ENCODE measurements around the gene PDCD11. TPM values are rescaled to one million over a fixed set of nuclear protein-coding genes. Genes with fewer than 3 reads are reported as not detected.
"Not testable (repeated sequence)": the region's sequence is repeated elsewhere in the genome, so short reads cannot be mapped to it uniquely, and the experiment has no call there.

Gene PDCD11, protein sequence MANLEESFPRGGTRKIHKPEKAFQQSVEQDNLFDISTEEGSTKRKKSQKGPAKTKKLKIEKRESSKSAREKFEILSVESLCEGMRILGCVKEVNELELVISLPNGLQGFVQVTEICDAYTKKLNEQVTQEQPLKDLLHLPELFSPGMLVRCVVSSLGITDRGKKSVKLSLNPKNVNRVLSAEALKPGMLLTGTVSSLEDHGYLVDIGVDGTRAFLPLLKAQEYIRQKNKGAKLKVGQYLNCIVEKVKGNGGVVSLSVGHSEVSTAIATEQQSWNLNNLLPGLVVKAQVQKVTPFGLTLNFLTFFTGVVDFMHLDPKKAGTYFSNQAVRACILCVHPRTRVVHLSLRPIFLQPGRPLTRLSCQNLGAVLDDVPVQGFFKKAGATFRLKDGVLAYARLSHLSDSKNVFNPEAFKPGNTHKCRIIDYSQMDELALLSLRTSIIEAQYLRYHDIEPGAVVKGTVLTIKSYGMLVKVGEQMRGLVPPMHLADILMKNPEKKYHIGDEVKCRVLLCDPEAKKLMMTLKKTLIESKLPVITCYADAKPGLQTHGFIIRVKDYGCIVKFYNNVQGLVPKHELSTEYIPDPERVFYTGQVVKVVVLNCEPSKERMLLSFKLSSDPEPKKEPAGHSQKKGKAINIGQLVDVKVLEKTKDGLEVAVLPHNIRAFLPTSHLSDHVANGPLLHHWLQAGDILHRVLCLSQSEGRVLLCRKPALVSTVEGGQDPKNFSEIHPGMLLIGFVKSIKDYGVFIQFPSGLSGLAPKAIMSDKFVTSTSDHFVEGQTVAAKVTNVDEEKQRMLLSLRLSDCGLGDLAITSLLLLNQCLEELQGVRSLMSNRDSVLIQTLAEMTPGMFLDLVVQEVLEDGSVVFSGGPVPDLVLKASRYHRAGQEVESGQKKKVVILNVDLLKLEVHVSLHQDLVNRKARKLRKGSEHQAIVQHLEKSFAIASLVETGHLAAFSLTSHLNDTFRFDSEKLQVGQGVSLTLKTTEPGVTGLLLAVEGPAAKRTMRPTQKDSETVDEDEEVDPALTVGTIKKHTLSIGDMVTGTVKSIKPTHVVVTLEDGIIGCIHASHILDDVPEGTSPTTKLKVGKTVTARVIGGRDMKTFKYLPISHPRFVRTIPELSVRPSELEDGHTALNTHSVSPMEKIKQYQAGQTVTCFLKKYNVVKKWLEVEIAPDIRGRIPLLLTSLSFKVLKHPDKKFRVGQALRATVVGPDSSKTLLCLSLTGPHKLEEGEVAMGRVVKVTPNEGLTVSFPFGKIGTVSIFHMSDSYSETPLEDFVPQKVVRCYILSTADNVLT (N-terminal part only)
- total RNA-seq: 10 to 100 TPM; 11.6 to 42.1 (median 19.0) TPM

DNA sequence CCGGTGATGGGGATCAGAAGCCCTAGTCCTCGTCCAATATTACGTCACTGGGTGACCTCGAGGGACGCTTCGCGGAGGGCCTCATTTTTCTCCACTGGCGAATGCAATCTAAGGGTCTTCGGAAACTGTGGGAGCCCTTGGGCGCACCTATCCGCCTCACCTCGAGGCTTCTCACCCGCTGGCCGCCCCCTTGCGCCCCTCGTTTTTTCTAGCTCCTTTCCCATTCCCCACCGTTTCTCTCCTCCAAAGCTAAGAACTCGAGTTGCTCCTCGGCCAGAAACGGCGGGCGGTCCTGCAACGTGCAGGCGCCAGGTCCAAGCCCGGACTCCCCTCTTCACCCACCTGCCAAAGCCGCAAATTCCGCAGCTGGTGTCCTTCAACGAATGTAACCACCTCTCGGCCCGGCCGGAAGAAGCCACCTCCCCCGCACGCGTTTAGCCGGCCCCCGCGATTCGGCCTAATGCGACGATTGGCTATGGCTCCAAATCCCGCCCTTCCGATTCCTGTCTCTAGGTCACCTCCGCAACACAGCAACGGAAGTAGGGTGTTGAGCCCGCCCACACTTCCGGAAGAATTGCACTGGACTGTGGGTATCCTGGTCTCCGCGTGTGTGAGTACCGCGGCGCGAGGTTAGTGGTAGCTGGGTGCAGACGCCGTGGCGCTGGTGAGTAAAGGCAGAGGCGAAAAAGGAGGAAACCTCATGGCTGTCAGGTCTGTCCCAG lies at the start of gene PDCD11, which contains the start of gene ATP5MK:
PDCD11 (plus strand) TSS at position 560 of the 722 bp plus-strand sequence. CDS start 1,801 bp downstream, outside the sequence.
ATP5MK (minus strand) TSS at position 409 of the 722 bp plus-strand sequence. CDS start 4,018 bp downstream, outside the sequence.
- TF ChIP-seq, protein P1, sequence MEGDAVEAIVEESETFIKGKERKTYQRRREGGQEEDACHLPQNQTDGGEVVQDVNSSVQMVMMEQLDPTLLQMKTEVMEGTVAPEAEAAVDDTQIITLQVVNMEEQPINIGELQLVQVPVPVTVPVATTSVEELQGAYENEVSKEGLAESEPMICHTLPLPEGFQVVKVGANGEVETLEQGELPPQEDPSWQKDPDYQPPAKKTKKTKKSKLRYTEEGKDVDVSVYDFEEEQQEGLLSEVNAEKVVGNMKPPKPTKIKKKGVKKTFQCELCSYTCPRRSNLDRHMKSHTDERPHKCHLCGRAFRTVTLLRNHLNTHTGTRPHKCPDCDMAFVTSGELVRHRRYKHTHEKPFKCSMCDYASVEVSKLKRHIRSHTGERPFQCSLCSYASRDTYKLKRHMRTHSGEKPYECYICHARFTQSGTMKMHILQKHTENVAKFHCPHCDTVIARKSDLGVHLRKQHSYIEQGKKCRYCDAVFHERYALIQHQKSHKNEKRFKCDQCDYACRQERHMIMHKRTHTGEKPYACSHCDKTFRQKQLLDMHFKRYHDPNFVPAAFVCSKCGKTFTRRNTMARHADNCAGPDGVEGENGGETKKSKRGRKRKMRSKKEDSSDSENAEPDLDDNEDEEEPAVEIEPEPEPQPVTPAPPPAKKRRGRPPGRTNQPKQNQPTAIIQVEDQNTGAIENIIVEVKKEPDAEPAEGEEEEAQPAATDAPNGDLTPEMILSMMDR (IDR thresholded peaks at IDR 0.05): peak in 2 of 6 experiments; percentile 15 to 20
- TF ChIP-seq POLR2A (IDR thresholded peaks at IDR 0.05): peak; percentile 67 to 75

DNA sequence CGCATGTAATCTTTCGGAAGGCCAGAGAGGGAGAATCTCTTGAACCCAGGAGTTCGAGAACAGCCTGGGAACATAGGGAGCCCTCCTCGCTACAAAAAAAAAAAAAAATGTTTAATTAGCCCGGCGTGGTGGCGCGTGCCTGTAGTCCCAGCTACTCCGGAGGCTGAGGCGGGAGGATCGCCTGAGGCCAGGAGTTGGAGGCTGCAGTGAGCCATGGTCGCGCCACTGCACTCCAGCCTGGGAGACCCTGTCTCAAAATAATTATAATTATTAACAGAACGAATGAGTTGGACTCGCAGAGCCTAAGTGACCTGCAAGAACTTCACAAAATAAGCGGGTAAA lies 46.3 kb upstream of the PDCD11 start:
- peaks cover 0 to 7% (median 3%) of the 10 kb centered on the region in 4 donors for H3K4me1 ChIP-seq
- H3K27me3 ChIP-seq: no peaks in the 10 kb centered on the region
- peak overlapping the region; percentile 68 to 82 (median 80) for H3K27ac ChIP-seq
- TF ChIP-seq POLR2A (IDR thresholded peaks at IDR 0.05): no peak
- TF ChIP-seq, protein P1 (IDR thresholded peaks at IDR 0.05): no peak
- no peaks in the 10 kb centered on the region for H3K9me3 ChIP-seq
- H3K4me3 ChIP-seq: peak overlapping the region; percentile 74 to 84 (median 79)
- no peak for DNase-seq
- peaks cover 0 to 33% (median 0%) of the 10 kb centered on the region in 3 donors for H3K36me3 ChIP-seq

More for the DNA sequence above, at the start of gene PDCD11, which contains the start of gene ATP5MK:
- DNase-seq: peak; percentile 97 to 99 (median 97)
- Histone ChIP-seq H3K4me3 (peak within 1 kb of the TSS; percentile 66 to 87 (median 74)), H3K27ac (peak within 1 kb of the TSS; percentile 67 to 86 (median 82)), H3K36me3 (peaks cover 0 to 38% (median 0%) of the 10 kb centered on the region in 3 donors), H3K4me1 (peaks cover 0 to 27% (median 9%) of the 10 kb centered on the region in 4 donors), H3K9me3 (no peaks in the 10 kb centered on the region), H3K27me3 (no peaks in the 10 kb centered on the region)

DNA sequence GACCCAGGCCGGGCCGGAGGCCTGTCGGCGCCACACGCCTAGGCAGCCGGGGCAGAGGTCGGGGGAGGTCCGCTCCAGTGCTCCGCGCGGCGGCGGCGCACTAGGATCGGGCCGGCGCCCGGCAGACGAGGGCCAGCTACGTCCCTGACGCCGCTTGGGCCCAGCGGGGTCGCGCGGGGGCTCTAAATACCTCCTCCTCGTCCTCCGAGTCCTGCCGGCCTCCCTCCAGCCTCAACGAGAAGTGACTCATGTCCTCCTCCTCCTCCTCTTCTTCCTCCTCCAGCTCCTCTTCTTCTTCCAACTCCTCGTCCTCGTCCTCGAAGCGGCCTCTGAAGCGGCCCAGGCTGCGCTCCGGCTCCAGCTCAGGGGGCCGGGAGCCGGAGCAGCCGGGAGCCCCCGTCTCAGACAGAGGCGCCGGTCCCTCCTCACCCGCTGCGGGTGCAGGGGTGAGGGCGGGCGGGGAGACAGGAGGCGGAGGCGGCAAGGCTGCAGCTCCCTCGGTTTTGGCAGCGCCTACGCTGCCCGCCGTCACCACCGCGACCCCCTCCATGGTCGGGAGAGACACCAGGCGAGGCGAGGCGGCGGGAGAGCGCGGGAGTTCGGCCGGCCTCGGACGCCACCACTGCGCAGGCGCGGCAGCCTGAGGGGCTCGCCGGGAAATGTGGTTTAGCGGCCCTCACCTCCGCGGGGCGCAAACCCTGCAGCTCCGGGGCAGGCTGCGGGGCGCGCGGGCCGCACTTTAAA lies 45.7 kb upstream of the PDCD11 start, which contains the start of gene PCGF6:
PCGF6 (minus strand) TSS at position 624 of the 744 bp plus-strand sequence; CDS start at position 550, 74 bp downstream.
- peak within 1 kb of the TSS; percentile 74 to 84 (median 79) for H3K4me3 ChIP-seq
- H3K27me3 ChIP-seq: no peaks in the 10 kb centered on the region
- peak within 1 kb of the TSS; percentile 68 to 82 (median 80) for H3K27ac ChIP-seq
- TF ChIP-seq, protein P1 (IDR thresholded peaks at IDR 0.05): peak in 1 of 6 experiments; percentile 8
- no peak for TF ChIP-seq POLR2A (IDR thresholded peaks at IDR 0.05)
- peaks cover 0 to 28% (median 0%) of the 10 kb centered on the region in 3 donors for H3K36me3 ChIP-seq
- no peaks in the 10 kb centered on the region for H3K9me3 ChIP-seq
- DNase-seq: peak; percentile 70 to 87 (median 83)
- peaks cover 0 to 7% (median 3%) of the 10 kb centered on the region in 4 donors for H3K4me1 ChIP-seq

DNA sequence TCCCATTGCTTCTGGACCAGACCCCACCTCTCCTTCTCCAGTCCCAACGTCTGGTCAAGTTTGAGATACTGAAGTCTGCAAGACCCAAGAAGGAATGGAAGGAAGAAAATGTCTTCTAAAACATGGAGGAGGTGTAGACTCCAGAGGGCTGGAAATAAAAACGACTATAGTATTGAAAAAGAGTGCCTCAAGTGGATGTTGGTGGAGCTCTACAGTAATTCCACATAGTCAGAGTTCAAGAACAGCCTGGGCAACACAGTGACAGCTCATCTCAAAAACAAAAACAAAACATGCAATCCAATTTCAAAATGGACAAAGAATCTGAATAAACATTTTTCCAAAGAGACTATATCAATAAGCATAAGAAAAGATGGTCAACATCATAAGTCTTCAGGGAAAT lies 43.1 kb upstream of the PDCD11 start:
- no peak overlapping the region for H3K4me3 ChIP-seq
- H3K4me1 ChIP-seq: peaks cover 0 to 7% (median 3%) of the 10 kb centered on the region in 4 donors
- TF ChIP-seq, protein P1 (IDR thresholded peaks at IDR 0.05): no peak
- TF ChIP-seq POLR2A (IDR thresholded peaks at IDR 0.05): no peak
- H3K27me3 ChIP-seq: no peaks in the 10 kb centered on the region
- peaks cover 0 to 2% (median 0%) of the 10 kb centered on the region in 3 donors for H3K36me3 ChIP-seq
- no peak for DNase-seq
- H3K27ac ChIP-seq: no peak overlapping the region
- no peaks in the 10 kb centered on the region for H3K9me3 ChIP-seq

DNA sequence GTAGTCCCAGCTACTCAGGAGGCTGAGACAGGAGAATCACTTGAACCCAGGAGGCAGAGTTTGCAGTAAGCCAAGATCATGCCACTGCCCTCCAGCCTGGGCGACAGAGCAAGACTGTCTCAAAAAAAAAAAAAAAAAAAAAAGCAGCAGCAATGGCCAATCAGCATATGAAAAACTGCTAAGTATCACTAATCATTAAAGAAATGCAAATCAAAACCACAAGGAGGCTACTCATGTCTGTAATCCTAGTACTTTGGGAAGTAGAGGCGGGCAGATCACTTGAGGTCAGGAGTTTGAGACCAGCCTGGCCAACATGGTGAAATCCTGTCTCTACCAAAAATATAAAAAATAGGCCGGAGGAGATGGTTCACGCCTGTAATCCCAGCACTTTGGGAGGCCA lies 41.9 kb upstream of the PDCD11 start:
- H3K9me3 ChIP-seq, H3K4me1 ChIP-seq, H3K4me3 ChIP-seq, DNase-seq, H3K27me3 ChIP-seq, H3K27ac ChIP-seq, H3K36me3 ChIP-seq: not testable (repeated sequence)

Measured in Peyer's patch (tissue), 4 donors.